Colonic mucosa (tissue), 4 donors: ENCODE data around the gene TIRAP. TPM values are rescaled to one million over a fixed set of nuclear protein-coding genes. Genes with fewer than 3 reads are reported as not detected.

ENCODE experiments used
- DNase-seq: peaks from one replicate; pipeline ENCODE4 v3.0.0-alpha.2; 2020
- H3K27ac ChIP-seq: fragments of 200-600 bp; one replicate; pipeline ENCODE4 v1.8.0; 2021
- H3K27me3 ChIP-seq: fragments of 200-600 bp; one replicate; pipeline ENCODE4 v1.8.0; 2021
- H3K36me3 ChIP-seq: fragments of 200-600 bp; one replicate; pipeline ENCODE4 v1.8.0; 2021
- H3K4me1 ChIP-seq: fragments of 200-600 bp; one replicate; pipeline ENCODE4 v1.8.0; 2021; ENCODE audit warnings: mild to moderate bottlenecking
- H3K4me3 ChIP-seq: fragments of 200-600 bp; one replicate; pipeline ENCODE4 v1.8.0; 2021
- H3K9ac ChIP-seq, 2 donors: one replicate each; pipeline ENCODE4 v1.7.0; 2013; ENCODE audit warnings: control low read depth in 2 of 2, low read depth in 2 of 2, low read length in 2 of 2
- H3K9me3 ChIP-seq: fragments of 200-600 bp; one replicate; pipeline ENCODE4 v1.8.0; 2021
- CTCF ChIP-seq: fragments of 200-600 bp; IDR thresholded peaks from one replicate; pipeline ENCODE4 v1.8.0; 2022; ENCODE audit warnings: antibody characterized with exemption, mild to moderate bottlenecking
- intact Hi-C: fragments of 100-400 bp; cut with DNase I; formaldehyde crosslinking; loops from one replicate; pipeline ENCODE4 v1.14.1; 2022
- total RNA-seq, 2 donors: library from RNA; stranded (reverse); fragmentation: NEBNext Ultra II Directional in 1 of 2; extraction: Animal tissue kit (Norgen Biotek cat#: 25700) in 1 of 2; gene quantifications; one replicate each; pipeline ENCODE4 v1.2.1, GENCODE V29; 2021
- donor health status: healthy.
- donor health status: DM: no; HTN: no; CAD: no.
- donor health status: DM: no; HTN: no; CAD: no.

TIRAP gene
- total RNA-seq, 2 donors from 2014 or later, result 16.4 to 17.8 TPM

- H3K27me3 ChIP-seq, result no peaks in the 10 kb centered on the region
- no peaks in the 10 kb centered on the region for H3K4me1 ChIP-seq
- H3K9ac ChIP-seq, result no peak overlapping the region
- H3K4me3 ChIP-seq, result no peak overlapping the region
- intact Hi-C loops, result no loop called here
- H3K27ac ChIP-seq, result no peak overlapping the region
- no peak for DNase-seq
- no peaks in the 10 kb centered on the region for H3K36me3 ChIP-seq
- no peak for TF ChIP-seq CTCF
- H3K9me3 ChIP-seq, result no peaks in the 10 kb centered on the region
Observed at GRCh38 chr11:126331286-126331685, 48.4 kb downstream of the TIRAP start.

- no peaks in the 10 kb centered on the region for H3K4me1 ChIP-seq
- H3K27ac ChIP-seq, result no peak overlapping the region
- TF ChIP-seq CTCF, result no peak
- H3K27me3 ChIP-seq, result no peaks in the 10 kb centered on the region
- no peak overlapping the region for H3K4me3 ChIP-seq
- H3K9me3 ChIP-seq, result no peaks in the 10 kb centered on the region
- intact Hi-C loops, result no loop called here
- H3K36me3 ChIP-seq, result no peaks in the 10 kb centered on the region
- H3K9ac ChIP-seq, result no peak overlapping the region
- peak; percentile 54 for DNase-seq
Observed at GRCh38 chr11:126332221-126332711, 49.4 kb downstream of the TIRAP start.

GRCh38 chr11:126333142-126333541 lies 50.2 kb downstream of the TIRAP start:
- no peak for DNase-seq
- Histone ChIP-seq H3K4me1 (no peaks in the 10 kb centered on the region), H3K9me3 (no peaks in the 10 kb centered on the region), H3K27ac (no peak overlapping the region), H3K4me3 (no peak overlapping the region), H3K36me3 (no peaks in the 10 kb centered on the region), H3K9ac (no peak overlapping the region), H3K27me3 (no peaks in the 10 kb centered on the region)
- intact Hi-C loops, result no loop called here
- no peak for TF ChIP-seq CTCF

- H3K4me3 ChIP-seq, result no peak overlapping the region
- H3K9ac ChIP-seq, result no peak overlapping the region
- no peaks in the 10 kb centered on the region for H3K9me3 ChIP-seq
- no peak for TF ChIP-seq CTCF
- H3K36me3 ChIP-seq, result no peaks in the 10 kb centered on the region
- intact Hi-C loops, result no loop called here
- no peak for DNase-seq
- H3K4me1 ChIP-seq, result no peaks in the 10 kb centered on the region
- H3K27ac ChIP-seq, result no peak overlapping the region
- H3K27me3 ChIP-seq, result no peaks in the 10 kb centered on the region
Observed at GRCh38 chr11:126334659-126335462, 52.0 kb downstream of the TIRAP start.

GRCh38 chr11:126335463-126335760 lies 52.5 kb downstream of the TIRAP start:
- intact Hi-C loops, result no loop called here
- H3K9me3 ChIP-seq, result no peaks in the 10 kb centered on the region
- no peaks in the 10 kb centered on the region for H3K27me3 ChIP-seq
- no peak overlapping the region for H3K27ac ChIP-seq
- no peak for TF ChIP-seq CTCF
- no peaks in the 10 kb centered on the region for H3K36me3 ChIP-seq
- no peaks in the 10 kb centered on the region for H3K4me1 ChIP-seq
- H3K9ac ChIP-seq, result no peak overlapping the region
- no peak for DNase-seq
- H3K4me3 ChIP-seq, result no peak overlapping the region
